CD4-positive, alpha-beta T cell treated with Interleukin-6 at 100 ng/mL for 8 hours (primary cell): Measurements from ENCODE around the gene CCNK.

Experiments
- DNase-seq: peaks from one replicate; pipeline ENCODE4 v3.0.0-alpha.2; 2020; ENCODE audit warnings: mixed read lengths, low spot score

CCNK gene

DNA sequence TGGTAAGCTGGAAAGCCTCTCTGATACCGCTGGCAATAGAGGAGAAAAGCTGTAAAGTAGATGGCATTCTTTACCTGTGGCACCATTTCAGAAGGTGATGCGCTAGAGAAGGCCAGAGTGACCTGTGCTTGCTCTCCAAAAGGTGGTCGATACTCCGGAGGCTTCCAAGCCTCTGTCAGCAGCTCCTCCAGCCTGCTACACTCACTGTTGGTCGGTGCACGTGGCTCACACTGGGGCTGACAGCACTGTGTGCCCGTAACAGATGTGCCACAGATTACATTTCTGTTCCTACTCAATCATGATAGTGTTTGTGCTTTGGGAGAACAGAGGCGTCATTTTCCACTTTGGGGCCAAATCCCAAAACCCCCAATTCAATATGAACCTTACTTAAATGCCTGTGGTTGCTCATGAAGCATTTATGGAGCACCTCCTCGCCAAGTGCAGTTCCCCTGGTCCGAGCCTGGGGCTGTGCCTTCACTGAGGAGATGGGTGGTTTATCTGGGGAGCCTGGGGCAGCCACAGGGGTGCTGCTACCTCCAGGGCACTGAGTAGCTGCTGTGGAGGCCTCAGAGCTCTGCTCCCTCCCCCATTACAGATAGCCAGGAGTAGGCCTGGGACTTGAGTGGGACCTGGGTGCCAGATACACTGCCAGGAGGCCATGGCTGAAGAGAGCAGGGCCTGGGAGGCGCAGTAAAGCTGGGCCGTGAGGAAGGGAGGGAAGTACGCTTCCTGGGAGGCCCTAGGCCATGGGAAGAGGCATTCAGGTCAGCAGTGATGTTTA is 26.8 kb downstream of the CCNK start:
- DNase-seq, result no peak

DNA sequence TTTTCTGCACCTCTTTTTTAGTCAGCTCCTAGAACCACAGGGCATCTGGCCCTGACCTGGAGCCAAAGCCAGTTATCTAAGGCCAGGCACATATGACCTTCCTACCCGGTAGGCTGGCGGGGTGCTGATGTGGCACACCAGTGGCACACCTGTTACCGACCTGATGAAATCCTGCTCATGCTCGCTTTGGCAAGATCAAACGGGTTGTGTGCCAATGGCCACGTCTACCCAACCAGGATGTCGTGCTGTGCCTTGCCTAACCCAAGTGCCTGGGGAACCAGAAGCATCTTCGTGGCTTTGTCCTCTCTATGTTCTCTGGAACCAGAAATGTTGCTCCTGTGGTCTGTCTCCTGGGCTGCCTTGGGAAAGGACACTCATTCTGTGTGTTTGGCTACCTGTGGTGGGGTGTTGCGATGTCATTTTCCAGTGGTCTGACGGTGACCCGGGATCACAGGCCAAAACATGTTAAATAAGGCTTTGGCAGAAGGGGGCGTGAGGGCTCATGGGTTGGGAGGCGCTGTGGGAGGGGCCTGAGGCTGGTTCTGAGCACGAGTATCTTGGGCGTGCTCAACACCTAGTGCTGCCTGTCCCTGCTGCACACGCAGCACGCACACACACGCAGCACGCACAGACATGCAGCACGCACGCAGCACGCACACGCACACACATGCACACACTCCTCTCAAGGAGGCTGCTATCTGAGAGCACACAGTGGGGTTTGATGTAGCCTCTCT is 27.9 kb downstream of the CCNK start:
- DNase-seq, result no peak

DNA sequence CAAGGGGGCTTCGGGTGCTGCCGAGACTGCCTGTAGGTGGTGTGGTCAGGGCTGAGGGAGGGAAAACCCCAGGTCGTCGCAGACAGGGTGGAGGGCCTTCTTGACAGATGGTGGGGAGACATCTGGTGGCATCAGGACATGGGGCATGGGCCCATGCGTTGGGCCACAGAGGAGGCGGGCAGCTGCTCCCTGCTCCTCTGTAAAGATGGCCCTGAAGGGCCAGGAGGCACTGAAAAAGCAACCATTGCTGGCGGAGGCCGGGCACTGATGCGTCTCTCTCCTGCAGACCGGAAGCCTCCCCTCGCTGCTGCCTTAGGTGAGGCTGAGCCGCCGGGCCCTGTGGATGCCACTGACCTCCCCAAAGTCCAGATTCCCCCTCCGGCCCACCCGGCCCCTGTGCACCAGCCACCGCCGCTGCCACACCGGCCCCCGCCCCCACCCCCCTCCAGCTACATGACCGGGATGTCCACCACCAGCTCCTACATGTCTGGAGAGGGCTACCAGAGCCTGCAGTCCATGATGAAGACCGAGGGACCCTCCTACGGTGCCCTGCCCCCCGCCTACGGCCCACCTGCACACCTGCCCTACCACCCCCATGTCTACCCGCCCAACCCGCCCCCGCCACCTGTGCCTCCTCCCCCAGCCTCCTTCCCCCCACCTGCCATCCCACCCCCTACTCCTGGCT is 28.8 kb downstream of the CCNK start:
- DNase-seq, result no peak

DNA sequence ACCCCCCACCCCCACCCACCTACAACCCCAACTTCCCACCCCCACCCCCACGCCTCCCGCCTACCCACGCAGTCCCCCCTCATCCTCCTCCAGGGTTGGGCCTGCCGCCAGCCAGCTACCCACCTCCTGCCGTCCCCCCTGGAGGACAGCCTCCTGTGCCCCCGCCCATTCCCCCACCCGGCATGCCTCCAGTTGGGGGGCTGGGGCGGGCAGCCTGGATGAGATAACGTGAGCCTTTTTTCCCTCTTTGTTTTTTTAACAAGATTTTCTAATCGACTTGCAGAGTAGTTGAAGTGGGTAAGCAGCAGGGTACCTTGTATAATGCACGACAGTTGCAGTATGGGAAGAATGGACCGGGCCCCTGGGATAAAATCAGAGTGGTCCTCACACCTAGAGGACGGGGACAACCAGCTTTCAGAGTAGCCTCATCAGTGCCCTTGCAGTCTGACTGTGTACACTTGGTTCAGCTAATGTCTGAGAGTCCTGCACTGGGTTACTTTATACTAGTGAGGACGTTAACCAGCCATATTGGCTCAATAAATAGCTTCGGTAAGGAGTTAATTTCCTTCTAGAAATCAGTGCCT is 29.4 kb downstream of the CCNK start:
- no peak for DNase-seq

DNA sequence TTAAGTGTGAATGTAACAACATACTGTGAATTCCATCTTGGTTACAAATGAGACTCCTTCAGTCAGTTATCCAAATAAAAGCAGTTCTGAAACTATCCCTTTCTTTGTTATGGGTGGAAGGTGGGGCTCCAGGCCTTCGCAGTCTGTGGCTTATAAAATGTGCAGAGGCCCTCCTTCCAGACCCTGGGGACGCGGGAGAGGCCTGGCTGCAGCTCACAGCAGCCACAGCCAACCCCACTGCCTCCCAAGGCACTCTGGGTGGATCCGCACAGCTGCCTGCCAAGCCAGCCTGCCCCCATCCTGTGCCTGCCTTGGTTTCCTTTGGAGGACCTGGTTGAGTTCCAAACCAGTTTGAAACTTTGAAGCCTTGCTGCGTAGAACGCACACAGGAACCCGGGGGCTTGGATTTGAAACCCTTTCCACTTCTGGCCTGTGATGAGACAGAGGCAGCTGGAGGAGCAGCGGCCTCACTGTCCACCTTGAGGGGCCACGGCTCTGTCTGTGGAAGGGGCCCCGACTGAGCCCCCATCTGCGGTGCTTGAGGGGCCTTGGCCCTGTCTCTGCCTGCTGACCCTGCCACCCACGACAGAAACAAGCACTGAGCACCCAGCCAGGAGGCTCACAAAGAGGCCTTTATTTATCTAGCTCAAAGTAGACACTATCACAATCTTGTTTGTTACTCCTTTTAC is 30.4 kb downstream of the CCNK start:
- DNase-seq, result no peak

DNA sequence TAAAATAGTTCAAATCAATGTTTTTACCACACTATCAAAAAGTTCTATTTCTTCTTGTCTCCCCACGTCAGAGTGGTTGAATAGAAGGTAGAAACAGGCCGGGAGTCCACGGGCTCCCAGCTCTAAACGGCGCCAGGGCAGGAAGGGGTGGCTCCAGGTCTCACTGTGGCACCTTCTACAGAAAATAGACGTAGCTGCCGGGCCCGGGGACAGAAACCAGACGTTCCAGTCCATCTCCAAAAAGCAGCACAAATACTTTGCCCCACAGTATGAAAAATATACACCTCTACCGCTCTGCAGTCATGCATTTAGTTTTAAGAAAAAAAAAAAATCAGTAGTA is 30.9 kb downstream of the CCNK start:
- no peak for DNase-seq

DNA sequence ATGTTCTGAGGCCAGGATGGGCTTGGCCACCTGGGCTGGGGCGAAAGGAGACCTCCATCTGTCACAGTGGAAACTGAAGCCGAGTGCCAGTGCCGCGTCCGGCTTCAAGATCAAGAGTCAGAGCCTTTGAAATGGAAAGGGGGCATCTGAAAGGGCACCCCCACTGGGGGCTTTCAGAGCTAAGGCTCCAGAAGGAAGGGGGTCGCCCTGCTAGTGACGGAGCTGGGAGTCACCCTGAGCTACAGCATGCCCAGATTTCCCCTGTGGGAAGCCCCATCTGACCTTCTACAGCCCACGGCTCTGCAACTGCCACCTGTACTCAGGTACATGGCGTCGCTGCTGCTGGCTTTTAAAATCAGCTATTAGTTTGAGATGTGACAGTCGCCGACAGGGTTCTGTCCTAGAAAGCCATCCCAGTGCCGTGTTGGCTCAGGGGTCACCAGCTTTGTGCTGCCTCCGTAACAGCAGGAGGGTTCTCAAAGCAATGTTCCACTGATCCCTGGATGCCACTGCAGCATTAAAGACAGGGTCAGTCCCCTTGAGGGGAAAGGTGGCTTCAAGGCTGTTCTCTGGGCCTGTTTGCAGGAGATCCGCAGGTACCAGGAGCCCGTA is 31.5 kb downstream of the CCNK start:
- DNase-seq, result no peak

DNA sequence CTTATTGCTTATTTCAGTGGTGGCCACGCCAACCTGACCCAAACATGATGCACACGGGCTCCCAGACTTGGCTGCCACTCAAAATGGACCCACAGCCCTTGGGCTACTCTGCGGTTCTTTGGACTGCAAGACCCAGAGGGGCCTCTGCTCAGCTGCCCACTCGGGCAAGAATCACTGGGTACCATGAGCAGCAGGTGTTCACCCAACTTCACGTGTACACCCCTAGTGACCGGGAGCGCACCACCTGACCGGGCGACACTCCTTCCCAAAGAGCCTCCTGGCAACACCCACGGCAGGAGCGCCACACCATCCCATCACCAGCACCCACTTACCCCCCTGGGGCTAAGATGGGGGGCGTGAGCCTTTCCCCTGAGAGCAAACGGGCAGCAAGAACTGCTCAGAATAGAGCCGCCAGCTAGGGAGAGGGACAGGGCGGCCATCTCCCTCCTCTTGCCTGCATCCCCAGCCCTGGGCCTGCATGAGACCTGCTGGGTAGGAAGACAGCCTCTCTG is 32.0 kb downstream of the CCNK start:
- DNase-seq, result no peak

DNA sequence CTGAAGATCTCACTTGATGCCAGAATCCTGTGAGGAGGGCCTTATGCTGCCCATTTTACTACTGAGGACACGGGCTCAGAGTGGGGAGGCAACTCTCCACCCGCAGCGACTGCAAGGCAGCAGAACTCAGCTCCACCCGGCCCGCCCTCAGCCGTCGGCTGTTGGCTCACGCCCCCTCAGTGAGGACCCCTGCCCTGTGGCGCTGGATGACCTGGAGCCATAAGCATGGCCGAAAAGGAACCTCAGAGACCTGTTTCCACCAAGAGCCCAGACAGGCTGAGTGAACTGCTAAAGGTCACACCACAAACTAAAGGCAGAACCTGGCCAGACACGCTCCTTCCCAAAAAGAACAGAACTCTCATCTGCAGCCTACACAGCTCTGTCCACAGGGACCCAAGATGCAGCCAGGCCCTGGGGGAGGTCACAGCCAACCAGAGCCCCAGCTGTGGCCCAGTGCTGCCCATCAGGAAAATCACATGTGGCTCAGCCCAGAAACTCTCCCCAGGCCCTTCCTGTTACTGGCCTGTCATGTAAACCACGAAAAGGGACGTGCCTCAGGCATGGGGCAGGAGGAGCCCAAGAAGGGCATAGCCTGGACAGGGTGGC is 32.8 kb downstream of the CCNK start:
- no peak for DNase-seq

DNA sequence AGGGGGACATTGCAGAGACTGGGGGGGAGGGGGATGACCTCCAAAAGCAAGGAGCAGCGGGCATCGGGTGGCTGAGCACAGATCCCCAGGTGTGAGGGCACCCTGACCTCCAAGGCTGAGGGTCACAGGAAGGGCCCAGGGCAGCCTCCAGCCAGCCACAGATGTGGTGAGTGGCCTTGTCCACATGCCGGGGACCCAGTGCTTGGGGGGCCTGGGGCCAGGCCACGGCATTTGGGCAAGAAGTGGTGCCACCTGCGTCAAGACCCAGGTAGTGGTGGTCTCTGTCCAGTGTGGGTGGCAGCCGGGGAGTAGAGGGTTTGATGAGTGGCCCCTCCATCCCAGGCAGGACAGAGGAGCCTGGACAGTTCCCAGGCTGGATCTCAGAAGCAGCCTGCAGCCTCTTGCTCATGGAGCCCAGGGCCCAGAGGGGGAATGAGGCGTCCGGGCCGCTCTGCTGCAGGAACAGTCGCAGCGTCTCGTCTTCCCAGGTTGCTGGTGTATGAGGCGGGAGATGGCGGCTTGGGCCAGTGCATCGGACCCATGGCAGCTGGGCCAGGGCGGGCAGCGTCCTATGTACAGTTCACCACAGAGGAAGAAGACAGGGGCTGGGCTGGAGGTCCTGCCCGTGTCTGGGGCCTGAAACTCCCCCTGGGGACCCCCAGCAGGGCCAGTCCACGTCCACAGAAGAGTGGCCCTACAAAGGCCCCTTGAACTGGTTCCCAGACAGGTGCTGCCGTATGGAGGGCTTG is 33.5 kb downstream of the CCNK start:
- DNase-seq, result no peak

DNA sequence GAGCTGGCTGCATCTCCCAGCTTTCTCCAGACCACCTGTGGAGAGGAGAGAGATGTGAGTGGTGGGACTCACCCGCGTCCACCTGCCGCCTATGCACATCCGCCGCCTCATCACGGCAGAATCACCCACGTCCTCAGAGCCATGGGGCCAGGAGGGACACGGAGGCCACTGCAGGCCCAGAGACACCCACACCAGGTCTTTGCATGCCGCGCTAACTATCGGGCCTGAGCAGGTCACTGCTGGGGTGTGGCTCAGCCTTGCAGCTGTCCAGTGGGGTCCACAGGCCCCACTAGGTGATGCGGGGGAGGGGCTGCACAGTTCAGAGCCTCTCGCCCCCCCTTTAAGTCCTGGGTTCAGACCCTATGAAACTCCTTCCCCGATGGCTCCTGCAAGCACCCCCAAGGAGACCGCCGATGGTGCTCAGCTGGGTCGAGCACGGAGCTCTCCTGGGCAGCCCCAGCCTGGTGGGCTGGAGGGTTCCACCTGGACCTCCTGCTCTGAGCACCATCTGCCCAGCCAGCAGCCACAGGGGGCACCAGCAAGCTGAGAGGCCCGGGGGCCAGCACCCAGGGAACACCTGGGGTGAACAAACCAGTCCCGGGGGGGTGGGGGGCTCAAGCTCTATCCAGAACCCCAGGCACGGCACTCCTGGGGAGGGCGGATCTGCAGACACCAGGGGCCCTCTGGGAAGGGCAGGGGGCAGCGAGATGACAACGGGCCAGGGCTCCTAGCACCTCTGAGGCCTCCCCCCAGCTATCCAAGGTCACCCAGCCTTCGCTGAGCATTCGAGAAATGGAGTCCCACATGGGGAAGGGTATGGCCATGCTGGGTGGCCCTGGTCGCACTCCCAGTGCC is 34.3 kb downstream of the CCNK start:
- DNase-seq, result no peak

DNA sequence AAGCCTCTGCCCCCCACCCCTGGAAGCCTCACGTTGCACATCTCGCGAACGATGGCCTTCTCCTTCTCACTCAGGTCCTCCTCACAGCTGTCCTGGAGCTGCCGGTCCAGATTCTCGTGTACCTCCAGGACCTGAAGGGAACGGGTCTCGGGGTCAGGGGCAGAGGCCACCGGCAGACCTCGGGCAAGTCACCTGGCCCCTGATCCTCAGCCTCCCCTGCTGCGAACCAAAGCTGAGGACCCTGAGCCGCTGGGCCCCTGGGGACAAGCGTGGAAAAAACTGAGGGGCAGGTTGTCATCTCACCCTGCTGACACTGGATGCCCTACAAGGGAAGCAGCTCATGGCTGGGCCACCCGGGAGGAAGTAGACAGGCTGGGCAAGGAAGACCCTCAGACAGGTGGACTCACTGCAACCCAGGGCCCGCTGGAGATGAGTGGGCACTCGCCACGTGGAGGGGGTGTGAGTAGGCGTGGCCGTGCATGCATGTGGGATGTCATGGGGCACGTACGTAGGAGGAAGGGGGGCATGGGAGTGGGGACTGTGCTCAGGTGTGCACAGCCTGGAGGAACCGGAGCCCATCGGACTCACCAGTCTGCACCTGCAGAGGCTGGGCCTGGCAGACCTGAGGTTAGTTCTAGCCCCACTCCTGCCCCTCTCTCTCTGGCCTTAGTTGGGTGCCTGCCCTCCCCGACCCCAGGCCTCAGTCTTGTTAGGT is 35.1 kb downstream of the CCNK start:
- DNase-seq, result no peak

DNA sequence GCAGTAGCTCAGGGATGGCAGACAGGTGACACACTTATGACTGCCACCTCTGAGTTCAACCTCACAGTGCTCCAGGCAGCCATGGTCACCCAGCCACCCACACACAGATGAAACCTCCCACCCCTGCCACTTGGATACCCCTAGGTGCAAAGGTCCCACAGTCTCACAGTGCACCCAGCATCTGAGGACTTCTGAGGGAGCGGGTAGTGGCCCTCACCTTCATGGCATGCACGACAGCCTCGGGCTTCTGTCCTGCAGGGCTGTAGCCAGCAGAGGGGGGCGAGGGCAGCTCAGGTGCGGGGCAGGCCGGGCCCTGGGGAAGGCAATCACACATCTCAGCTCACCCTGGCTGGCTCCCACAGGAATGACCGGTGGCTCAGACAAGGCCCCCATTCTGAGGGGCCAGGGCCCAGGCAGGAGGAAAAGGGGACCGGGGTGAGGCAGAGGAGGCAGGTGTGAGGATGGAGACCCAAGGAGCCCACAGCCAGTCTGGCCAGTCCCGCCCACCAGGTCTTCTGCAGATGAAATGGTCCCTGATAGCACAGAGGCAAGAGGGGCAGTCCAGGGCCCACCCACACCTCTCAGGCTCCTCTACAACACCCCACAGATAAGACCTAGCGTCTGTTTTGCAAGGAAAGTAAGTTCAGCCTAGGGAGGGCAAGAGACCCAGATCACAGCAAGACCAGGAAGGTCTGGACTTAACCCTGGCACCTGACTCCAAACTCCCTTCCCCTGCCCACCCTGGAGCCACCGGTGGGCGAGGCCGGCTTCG is 35.8 kb downstream of the CCNK start:
- DNase-seq, result no peak

DNA sequence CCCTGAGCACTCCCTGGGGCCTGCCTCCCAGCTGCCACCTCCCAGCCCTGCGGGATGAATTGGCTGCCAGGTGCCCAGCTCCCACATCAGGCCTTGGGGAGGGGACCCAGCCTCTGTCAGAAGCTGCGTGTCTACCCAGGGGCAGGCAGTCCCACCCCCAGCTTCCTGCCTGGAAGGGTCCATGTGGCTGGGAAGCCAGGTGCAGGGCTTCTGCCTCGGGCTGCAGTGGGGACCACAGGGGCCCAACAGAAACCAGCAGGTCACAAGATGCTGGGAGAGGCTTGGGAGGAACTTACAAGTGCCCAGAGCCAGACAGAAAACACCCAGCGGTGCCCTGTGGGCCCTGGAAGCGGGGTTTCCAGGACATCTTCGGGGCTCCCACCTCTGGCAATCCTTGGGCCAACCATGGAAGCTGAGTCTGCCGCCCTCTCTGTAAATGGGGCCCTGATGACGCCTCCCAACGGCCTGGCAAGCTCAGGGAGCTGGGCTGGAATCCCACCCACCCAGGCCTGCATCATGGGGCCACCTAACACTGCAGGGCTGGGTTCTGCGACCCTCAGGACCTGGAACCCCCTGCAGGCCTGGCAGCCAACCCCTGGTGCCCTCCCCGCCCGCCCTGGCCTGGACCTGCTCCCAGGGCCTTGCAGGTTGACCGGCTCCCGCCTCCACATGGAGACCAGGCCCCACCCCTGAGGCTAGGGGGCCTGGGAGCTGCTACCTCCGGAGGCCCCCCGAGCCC is 36.6 kb downstream of the CCNK start:
- no peak for DNase-seq

DNA sequence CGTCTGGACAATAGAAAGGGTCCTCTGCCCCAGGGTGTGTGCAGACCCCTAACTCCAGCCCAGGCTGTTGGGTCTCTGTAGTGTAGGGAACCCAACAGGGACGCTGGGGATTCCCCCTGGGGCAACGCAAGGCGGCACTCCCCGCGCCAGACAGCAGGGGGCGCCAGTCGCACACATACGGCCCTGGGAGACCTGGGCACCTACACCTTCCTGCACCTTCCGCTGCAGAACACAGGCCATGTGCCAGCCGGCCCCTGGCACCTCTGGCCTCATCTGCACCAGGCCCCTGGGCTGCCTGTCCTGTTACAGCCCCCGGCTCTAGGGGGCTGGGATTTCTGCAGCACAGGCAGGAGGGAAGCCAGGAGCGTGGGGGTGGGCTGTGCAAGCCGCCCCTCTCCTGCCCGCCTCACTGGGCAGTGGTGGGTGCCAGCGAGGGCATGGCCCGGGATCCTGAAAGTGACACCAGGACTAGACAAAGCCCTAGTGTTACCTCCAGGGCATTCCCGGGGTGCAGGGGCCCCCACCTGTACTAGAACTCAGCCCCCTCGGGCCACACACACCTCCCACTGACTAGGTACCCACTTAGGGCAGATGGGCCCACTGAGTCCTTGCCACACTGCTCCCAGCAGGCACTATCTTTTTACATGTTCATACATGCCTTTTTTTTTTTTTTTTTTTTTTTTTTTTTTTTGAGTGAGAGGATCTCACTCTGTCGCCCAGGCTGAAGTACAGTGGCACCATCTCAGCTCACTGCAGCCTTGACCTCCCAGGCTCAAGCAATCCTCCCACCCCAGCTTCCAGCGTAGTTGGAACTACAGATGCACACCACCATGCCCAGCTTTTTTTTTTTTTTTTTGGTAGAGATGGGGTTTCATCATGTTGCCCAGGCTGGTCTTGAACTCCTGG is 37.5 kb downstream of the CCNK start:
- peak; percentile 78 for DNase-seq

DNA sequence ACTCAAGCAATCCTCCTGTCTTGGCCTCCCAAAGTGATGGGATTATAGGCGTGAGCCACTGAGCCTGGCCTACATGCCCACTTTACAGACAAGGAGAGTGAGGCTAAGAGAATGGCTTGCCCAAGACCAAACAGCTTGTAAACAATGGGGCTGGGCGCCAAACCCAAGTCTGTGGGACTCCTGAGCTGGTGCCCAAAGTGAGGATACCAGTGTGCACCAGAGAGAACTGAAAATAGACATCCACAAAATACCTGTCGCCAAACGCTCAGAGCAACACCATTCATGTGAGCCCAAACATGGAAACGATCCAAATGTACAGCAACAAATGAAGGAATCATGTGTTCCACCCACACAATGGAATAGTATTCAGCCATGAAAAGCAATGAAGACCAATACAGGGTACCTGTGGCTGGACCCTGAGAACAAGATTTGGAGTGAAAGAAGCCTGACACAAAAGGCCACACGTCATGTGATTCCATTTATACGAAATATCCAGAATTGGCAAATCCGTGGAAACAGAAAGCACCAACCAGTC is 38.2 kb downstream of the CCNK start:
- no peak for DNase-seq
